Stimulated activated CD8-positive, alpha-beta memory T cell treated with anti-CD3 and anti-CD28 coated beads, Interleukin-2, amount 100 ng/mL, for 48 hours (primary cell): ENCODE measurements around the gene LRMDA.

Experiments used
- DNase-seq, 2 donors: peaks; one replicate each; pipeline ENCODE4 v3.0.0-alpha.2; 2020; ENCODE audit warnings: low read depth in 2 of 2

LRMDA gene

DNA sequence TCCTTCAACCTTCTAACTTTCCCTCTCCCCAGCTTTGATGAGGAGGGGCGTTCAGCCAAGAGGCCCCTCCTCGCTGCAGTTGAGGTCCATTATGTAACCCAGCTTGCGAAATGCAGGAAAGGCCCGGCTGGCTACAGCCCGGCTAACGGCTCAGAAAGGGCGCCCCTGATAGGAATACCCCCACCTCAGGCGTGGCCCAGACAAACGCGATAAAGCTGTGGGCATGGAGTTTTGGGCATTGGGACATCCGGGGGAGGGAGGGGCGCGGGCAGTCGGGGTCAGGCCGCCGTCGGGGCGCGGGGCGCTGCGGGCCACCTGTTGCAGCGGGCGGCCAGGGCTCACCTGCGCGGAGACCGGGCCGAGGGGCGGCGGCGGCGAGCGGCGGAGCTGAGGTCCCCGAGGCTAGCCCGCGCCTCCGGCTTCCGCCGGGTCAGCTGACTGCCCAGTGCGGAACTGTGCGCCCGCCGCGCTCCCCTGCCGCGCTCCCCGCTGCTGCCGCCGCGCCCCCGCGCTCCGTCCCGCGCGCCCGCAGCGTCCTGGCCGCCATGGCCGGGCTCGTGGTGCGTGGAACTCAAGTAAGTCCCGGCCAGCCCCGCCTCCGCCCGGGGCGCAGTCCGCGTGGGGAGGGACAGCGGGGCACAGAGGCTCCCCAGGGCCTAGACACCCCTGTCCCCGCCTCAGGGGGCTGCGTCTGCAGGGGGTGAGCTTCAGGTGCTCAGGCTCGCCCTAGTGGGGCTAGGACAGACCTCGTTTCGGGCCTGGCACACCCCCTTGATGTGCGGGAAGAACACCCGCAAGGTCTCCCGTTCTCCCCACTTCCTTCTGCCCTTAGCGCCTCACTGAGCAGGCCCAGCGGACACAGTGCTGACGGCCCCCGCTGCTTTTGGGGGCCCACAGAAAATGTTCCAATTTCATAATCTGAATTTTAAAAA lies at the start of gene LRMDA:
Gene LRMDA, plus strand, starts transcription at position 445 of the 932 bp plus-strand sequence.
- no peak for DNase-seq

- DNase-seq: no peak
Observed at GRCh38 chr10:75386128-75386527, 45.3 kb upstream of the LRMDA start.

GRCh38 chr10:75388082-75388481 lies 43.3 kb upstream of the LRMDA start:
- DNase-seq: no peak

- DNase-seq: no peak
Observed at GRCh38 chr10:75390178-75390577, 41.2 kb upstream of the LRMDA start.

GRCh38 chr10:75392271-75392670 lies 39.2 kb upstream of the LRMDA start:
- DNase-seq: no peak

GRCh38 chr10:75392744-75393143 lies 38.7 kb upstream of the LRMDA start:
- no peak for DNase-seq

GRCh38 chr10:75394221-75394620 lies 37.2 kb upstream of the LRMDA start:
- DNase-seq: no peak

- no peak for DNase-seq
Observed at GRCh38 chr10:75395066-75395931, 36.1 kb upstream of the LRMDA start.

DNA sequence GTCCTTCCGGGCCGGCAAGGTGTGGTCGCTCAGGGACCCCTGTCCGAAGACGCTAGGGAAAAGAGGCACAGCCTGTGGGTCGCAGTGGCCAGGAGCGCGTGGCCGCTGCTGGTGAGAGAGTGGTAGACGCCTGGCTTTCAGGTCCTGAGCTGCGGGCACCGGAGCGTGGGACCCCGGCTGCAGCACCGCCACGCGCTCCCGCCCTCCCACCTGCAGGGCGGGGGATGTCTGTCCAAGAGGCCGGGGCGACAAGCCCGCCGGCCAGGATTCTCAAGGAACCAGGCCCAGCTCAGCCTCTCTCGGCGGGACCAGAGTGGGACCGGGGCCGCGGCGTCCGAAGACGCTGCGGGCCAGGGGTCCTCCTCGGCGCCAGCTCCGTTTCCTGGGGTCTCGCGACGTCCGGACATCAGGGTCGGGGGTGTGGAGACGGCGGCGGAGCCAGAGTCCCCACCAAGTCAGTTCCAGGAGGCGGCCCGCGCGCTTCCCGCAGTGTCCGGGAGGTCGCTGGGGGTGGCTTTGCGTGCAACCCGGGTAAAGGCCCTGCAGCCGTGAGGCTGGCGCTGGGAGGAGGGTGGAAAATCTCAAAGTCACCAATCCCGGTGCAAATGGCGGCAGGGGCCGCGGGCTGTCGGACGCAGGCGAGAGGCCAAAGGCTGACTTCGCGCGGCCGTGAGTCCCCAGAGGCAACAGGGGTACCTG lies 35.3 kb upstream of the LRMDA start:
- DNase-seq: no peak

DNA sequence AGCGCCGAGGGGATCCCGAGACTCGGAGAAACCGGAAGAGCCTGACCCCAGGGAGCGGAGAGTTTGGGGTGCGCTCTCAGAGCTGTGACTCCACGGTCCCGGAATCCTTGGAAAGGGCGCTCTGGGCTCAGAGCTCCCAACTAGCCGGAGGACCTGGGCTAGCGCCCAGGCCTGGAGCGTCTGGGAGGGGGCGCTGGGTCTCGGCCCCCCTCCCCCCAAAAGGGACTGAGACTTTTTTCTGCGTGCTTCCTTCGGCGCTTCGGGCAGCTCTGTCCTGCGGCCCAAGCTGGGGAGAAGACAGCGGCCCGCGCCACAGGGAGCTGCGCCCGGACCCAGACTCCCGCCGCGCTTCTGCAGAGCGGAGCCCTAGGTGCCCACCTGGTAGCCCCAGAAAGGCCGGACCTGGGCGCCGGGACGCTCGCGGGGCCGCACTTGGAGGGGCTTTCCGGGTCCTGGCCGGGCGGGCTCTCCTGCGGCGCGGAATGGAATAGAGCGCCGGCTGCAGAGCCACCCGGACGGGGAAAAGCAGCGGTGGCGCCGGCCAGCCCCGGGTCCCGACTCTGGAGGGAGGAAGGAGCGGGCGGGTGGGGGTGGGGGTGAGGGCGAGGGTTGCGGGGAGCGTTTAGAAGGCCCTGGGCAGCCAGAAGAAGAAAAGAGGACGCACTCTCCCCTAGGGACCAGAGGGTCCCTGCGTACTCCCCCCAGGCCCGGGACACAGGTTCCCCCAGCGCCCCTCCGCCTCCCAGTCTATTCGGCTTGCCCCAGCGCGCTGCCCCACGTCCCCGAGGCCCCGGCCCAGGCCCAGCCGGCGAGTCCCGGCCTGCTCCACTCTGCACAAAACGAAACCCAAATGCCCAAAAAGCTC lies 34.6 kb upstream of the LRMDA start:
- no peak for DNase-seq

- no peak for DNase-seq
Observed at GRCh38 chr10:75397496-75398199, 33.8 kb upstream of the LRMDA start.

- DNase-seq: no peak
Observed at GRCh38 chr10:75398200-75398691, 33.2 kb upstream of the LRMDA start.

DNA sequence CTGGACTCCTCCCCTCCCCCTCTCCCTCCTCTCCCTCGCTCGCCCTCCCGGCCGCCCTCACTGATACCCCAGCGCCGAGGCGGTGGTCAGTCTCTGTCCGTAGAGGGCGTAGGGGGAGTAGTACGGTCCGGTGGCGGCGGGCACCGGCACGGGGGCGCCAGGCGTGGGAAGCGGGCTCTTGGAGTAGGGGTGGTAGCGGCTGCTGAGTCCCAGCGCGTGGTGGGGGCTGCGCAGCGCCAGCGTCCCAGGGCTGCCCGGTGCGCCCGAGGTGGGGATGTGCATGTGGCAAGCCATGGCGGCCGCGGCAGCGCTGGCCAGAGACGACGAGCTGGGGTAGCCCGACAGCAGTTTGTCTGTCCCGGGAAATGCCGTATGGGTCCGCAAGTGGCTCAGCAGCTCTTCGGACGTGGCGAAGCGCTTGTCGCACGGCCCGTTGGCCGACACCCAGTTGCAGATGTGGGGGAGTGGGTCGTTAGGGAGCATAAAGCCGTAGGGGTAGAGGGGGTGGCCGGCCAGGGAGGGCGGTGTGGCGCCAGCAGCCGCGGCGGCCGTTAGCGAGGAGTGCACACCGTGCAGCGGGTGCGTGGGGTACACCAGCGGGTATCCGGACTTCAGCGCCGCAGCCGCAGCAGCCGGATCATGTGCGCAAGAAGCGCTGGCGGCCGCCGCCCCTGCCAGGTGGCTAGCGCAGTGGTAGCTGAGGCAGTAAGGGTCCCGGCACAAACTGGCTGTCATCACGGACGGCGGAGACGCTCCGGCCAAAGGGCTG lies 32.5 kb upstream of the LRMDA start:
- DNase-seq: no peak

GRCh38 chr10:75399461-75400162 lies 31.8 kb upstream of the LRMDA start:
- no peak for DNase-seq

GRCh38 chr10:75400163-75400770 lies 31.2 kb upstream of the LRMDA start:
- no peak for DNase-seq

DNA sequence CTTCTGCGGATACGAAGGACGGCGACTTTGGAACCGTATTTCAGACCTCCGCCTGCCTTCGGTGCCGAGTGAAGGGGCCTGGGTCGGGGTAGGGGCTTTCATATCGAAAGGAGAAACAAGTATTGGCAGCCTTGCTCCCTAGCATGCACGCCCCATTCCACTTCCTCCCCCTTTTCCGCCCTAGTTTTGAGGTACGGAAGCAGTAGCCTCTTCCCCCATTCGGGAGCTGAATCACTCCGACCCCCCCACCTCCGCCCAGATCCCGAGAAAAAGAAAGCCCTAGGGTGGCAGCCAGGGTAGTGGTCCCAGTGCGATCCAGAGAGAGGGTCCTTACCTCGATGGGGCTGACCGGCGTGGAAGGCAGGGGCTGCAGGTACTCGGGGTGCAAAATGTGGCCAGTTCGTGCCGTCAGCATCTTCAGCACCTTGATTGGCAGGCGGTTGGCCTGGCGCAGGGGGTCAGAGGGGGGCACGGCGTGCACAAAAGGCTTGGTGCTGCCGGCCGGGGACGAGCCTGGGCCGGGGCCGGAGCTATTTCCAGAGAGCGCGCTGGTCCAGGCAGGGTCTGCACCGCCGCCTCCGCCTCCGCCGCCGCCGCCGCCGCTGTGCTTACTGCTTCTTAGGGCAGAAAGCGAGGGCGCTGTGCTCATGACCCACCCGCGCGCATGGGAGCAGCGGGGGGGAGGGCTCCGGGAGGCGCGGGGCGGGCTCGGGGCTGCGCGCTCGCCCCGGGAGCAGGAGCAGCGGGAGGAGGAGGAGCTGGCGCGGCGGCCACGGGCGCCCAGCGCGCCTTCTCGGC lies 30.5 kb upstream of the LRMDA start:
- DNase-seq: no peak
